Stimulated activated naive CD8-positive, alpha-beta T cell treated with anti-CD3 and anti-CD28 coated beads, Interleukin-15, amount 100 ng/mL, for 72 hours (primary cell): ENCODE results near the gene ADD2.
A peak's percentile ranks its signal among the peaks of the same experiment; 100 is the strongest.
"Not testable (repeated sequence)": the region's sequence is repeated elsewhere in the genome, so short reads cannot be mapped to it uniquely, and the experiment has no call there.

Experiments
- ATAC-seq: fragments of 150-1000 bp; cut with Tn5 transposase; 2 replicates; pipeline ENCODE4 v1.10.0; 2021; ENCODE audit warnings: mild to moderate bottlenecking, moderate library complexity
- DNase-seq, 2 donors: peaks; one replicate each; pipeline ENCODE4 v3.0.0; 2021 to 2022
- H3K27ac Mint-ChIP-seq, 2 donors: one replicate each; pipeline ENCODE4 v1.8.0; 2022; ENCODE audit warnings: mild to moderate bottlenecking in 2 of 2, mixed read lengths in 2 of 2, moderate library complexity in 2 of 2
- H3K27me3 Mint-ChIP-seq: one replicate; pipeline ENCODE4 v1.8.0; 2022; ENCODE audit warnings: mixed read lengths
- H3K4me1 Mint-ChIP-seq: one replicate; pipeline ENCODE4 v1.8.0; 2022; ENCODE audit warnings: mild to moderate bottlenecking, mixed read lengths
- H3K4me3 Mint-ChIP-seq, 2 donors: one replicate each; pipeline ENCODE4 v1.8.0; 2022; ENCODE audit warnings: mild to moderate bottlenecking in 2 of 2, mixed read lengths in 2 of 2, moderate library complexity in 1 of 2
- H3K9me3 Mint-ChIP-seq, 2 donors: one replicate each; pipeline ENCODE4 v1.8.0; 2022; ENCODE audit warnings: mixed read lengths in 2 of 2

ADD2 gene, protein sequence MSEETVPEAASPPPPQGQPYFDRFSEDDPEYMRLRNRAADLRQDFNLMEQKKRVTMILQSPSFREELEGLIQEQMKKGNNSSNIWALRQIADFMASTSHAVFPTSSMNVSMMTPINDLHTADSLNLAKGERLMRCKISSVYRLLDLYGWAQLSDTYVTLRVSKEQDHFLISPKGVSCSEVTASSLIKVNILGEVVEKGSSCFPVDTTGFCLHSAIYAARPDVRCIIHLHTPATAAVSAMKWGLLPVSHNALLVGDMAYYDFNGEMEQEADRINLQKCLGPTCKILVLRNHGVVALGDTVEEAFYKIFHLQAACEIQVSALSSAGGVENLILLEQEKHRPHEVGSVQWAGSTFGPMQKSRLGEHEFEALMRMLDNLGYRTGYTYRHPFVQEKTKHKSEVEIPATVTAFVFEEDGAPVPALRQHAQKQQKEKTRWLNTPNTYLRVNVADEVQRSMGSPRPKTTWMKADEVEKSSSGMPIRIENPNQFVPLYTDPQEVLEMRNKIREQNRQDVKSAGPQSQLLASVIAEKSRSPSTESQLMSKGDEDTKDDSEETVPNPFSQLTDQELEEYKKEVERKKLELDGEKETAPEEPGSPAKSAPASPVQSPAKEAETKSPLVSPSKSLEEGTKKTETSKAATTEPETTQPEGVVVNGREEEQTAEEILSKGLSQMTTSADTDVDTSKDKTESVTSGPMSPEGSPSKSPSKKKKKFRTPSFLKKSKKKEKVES

DNA sequence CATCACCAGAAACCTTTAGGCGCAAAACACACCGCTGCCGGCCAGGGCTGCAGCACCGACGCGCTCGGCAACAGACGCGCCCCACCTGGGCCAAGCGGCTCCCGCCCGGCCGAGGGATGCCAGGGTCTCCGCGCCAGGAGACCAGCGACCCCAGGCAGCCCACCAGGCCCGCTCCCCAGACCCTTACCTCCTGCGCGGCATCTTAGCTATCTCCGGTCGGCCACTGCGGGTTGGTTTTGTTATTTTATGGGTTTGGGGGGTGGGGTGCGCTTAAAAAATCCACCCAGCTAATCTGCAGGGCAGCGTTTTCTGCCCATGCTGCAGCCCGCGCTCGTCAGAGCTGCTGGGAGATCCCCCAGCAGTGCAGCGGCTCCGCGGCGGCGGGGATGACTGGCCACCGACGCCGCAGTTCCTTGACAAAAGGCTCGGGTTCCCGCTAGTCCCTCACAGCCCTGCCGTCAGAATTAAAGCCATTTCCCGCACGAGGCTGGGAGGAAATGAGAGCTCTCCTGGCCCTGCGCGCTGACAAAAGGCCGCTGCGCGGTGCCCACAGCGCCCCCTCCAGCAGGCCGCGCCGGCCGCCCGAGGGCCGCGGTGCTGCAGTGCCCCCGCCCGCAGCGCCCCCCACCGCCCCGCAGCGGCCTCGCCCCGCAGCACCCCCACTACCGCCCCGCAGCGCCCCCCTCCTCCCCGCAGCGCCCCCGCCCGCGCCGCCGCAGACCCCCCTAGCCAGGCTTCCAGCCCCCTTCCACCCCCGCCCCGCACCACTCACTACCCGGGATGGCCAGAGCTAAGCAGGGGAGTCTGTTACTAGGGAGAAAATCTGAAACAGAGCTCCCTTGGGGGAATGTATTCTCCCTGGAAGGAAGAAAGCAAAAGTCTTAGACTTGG is at the start of gene ADD2:
Gene ADD2, minus strand, starts transcription at position 502 of the 891 bp plus-strand sequence. CDS start 61,792 bp downstream, outside the sequence.
- peak; percentile 55 to 76 for DNase-seq

DNA sequence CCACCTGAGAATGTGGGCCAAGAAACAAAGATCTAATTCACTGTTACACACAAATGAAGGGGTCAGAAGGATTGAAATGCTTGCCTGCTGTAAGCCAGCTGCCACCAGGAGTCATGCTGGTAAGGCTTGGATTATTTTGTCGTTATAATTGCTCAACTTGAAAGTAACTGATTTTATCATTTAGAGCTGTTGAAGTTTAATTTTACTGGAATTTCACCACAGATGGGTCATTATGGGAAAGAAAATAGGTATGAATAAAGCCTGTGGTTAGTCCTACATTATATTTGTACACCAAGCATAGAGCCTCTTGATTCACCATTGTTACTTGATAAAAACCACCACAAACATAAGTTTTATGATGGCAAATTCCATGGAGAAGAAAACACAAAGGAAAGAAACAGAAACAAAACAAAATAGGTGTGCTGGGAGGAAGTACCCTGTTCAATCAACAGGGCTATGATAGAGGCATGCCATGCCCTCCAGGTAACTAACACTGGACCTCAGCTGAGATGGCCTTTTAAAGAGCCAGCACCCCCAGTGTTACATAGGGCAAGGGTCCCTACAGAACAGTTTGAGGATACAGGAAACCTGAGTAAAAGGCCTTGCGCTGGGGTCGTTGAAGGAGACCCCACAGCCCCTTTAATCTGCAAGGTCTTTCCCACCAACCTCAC is 49.4 kb upstream of the ADD2 start:
- Mint-ChIP-seq H3K9me3 (no peaks in the 10 kb centered on the region), H3K27me3 (no peaks in the 10 kb centered on the region), H3K4me3 (peak overlapping the region in 1 of 2 donors; percentile 19), H3K27ac (peak overlapping the region in 1 of 2 donors; percentile 63), H3K4me1 (peaks cover 9% of the 10 kb centered on the region)
- DNase-seq (no peak), ATAC-seq (peak; percentile 50)

More for the DNA sequence above, at the start of gene ADD2:
- ATAC-seq = peak; percentile 90
- peak within 1 kb of the TSS; percentile 67 to 98 for H3K27ac Mint-ChIP-seq
- H3K27me3 Mint-ChIP-seq = peaks cover 32% of the 10 kb centered on the region
- no peaks in the 10 kb centered on the region for H3K9me3 Mint-ChIP-seq
- H3K4me3 Mint-ChIP-seq = peak within 1 kb of the TSS; percentile 95 to 96
- peaks cover 17% of the 10 kb centered on the region for H3K4me1 Mint-ChIP-seq

DNA sequence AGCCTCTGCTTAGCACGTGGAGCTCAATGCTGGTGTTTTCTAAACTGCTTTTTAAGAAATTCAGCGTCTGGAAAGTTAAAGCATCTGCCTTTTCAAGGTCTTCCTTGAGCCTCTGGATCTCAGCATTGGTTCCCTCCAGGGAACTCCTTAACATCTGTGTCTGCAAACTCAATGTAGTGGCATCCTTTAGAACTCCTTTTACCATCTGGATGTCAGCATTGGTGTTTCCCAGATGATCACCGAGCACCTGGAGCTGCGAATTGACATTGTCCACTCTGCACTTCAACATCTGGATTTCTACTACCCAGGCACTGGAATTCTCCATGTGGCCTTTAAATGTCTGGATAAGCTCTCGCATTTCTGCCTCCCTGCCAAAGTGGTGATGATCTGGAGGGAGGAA is 48.7 kb upstream of the ADD2 start:
- no peak overlapping the region for H3K4me3 Mint-ChIP-seq
- DNase-seq = no peak
- H3K27me3 Mint-ChIP-seq = no peaks in the 10 kb centered on the region
- H3K4me1 Mint-ChIP-seq = peaks cover 6% of the 10 kb centered on the region
- no peaks in the 10 kb centered on the region for H3K9me3 Mint-ChIP-seq
- peak overlapping the region in 1 of 2 donors; percentile 63 for H3K27ac Mint-ChIP-seq
- no peak for ATAC-seq

DNA sequence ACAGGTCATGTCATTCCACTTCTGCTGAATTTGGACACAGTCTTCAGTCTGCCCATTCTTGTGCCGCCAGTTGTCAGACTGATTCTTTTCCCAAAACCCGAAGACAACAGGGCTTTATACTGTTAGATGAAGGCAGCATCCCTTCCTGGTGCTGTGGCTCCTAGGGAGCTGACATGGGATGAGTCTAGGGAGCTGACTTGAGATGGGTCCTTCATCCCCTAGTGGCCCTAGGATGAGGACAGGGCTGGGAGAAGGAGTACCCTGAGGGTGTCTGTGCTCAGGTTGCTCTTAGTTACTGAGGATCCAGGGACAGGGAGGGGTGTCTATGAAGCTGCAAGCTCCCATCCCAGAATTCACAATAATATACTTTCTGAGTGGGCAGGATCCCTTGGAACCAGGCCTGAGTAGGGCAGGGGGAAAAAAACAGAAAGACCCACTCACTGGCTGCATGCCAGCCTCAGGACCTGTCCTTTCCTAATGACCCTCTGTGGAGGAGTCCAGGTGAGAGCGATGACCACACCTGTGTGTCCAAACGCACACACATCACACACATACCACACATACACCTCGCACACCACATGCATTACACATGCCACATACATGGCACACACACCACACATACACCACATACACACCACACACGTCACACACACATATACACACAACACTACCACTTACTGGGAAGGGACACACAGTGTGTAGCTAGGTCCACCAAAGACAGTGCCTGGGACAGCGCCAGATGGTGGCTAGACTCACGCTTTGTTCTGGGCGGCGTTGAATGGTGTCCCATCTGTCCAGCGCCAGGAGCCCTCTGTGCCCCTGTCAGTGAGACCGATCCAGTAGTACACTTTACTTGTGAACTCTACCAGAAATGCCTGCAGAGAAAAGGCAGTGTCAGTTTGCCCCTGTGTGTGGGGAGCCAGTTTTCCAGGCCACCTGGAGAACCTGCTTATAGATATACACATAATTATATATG is 41.3 kb upstream of the ADD2 start:
- H3K27me3 Mint-ChIP-seq = no peaks in the 10 kb centered on the region
- no peaks in the 10 kb centered on the region for H3K9me3 Mint-ChIP-seq
- H3K27ac Mint-ChIP-seq = peak overlapping the region in 1 of 2 donors; percentile 42
- ATAC-seq (no peak), DNase-seq (no peak)
- H3K4me3 Mint-ChIP-seq = no peak overlapping the region
- no peaks in the 10 kb centered on the region for H3K4me1 Mint-ChIP-seq

DNA sequence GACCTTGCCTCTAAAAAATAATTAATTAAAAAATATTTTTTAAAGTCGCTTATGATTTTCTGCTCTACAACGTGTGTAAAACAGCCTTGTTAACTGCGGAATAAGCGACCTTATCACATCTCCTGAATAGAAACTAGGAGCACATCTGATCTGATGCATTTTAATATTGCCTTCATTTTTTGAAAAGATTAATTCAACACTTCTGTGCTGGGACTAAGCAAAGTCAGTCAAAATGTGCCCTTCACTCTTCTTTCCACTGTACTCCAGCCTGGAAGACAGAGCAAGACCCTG is 39.8 kb upstream of the ADD2 start:
- Mint-ChIP-seq H3K9me3 (no peaks in the 10 kb centered on the region), H3K27me3 (no peaks in the 10 kb centered on the region), H3K4me3 (no peak overlapping the region), H3K4me1 (no peaks in the 10 kb centered on the region), H3K27ac (no peak overlapping the region)
- DNase-seq (no peak), ATAC-seq (no peak)

DNA sequence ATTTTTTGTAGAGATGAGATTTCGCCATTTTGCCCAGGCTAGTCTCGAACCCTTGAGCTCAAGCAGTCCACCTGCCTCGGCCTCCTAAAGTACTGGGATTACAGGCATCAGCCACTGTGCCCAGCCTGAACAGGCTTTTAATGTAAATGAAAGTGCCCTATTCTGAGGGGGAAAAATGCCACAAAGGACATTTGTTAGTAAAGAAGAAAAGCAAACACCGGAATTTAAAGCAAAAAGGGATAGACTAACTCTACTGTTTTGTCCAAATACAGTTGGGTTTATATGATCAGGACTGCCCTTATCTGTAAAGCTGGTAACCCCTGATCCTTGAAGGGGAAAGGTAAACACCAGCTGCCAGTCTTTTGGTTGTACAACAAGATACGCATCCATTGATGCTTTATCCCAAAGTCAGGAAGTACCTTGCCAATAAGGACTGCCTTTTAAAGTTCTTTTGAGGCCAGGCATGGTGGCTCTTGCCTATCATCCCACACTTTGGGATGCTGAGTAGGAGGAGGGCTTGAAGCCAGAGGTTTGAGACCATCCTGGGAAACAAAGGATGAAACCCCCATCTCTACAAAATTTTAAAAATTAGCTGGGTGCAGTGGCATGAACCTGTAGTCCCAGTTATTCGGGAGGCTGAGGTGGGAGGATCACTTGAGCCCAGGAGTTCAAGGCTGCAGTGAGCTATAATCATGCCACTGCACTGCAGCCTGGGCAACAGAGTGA is 39.3 kb upstream of the ADD2 start:
- DNase-seq = no peak
- Mint-ChIP-seq H3K9me3 (no peaks in the 10 kb centered on the region), H3K4me1 (no peaks in the 10 kb centered on the region), H3K4me3 (no peak overlapping the region), H3K27me3 (no peaks in the 10 kb centered on the region), H3K27ac (no peak overlapping the region)
- ATAC-seq = no peak

DNA sequence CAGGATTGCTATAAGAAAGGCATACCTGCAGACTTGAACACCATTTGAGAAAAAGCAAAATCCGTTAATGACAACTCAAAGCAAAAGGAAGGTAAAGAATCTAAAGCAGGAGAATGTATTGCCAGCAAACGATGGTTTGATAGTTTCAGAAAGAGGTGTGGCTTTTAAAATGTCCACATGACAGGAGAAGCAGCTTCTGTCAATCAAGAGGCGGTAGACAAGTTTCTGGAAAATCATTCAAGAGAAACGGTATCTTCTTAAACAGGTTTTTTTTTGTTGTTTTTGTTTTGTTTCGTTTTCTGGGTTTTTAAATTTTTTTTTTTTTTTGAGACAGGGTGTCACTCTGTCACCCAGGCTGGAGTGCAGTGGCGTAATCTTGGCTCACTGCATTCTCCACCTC is 38.6 kb upstream of the ADD2 start:
- ATAC-seq = no peak
- H3K9me3 Mint-ChIP-seq = no peaks in the 10 kb centered on the region
- H3K4me3 Mint-ChIP-seq = no peak overlapping the region
- H3K27me3 Mint-ChIP-seq = peaks cover 3% of the 10 kb centered on the region
- H3K27ac Mint-ChIP-seq = no peak overlapping the region
- no peaks in the 10 kb centered on the region for H3K4me1 Mint-ChIP-seq
- DNase-seq = no peak

DNA sequence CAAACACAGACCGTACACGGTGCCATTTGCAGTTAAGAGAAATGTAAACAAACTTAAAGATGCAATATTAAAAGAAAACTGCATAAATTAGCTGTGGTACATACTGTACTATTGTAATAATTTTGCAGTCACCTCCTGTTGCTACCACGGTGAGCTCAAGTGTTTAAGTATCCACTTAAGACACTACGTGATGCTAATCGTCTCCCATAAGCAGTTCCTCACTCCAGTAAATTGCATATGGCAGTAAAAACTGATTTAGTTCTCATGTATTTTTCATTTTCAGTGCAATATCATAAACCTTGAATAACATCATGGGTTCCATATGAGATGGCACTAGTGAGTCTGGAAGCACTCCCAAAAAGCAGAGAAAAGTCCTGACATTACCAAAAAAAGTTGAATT is 38.0 kb upstream of the ADD2 start:
- DNase-seq (no peak), ATAC-seq (no peak)
- H3K27me3 Mint-ChIP-seq = peaks cover 7% of the 10 kb centered on the region
- H3K9me3 Mint-ChIP-seq = no peaks in the 10 kb centered on the region
- no peak overlapping the region for H3K4me3 Mint-ChIP-seq
- no peaks in the 10 kb centered on the region for H3K4me1 Mint-ChIP-seq
- no peak overlapping the region for H3K27ac Mint-ChIP-seq

DNA sequence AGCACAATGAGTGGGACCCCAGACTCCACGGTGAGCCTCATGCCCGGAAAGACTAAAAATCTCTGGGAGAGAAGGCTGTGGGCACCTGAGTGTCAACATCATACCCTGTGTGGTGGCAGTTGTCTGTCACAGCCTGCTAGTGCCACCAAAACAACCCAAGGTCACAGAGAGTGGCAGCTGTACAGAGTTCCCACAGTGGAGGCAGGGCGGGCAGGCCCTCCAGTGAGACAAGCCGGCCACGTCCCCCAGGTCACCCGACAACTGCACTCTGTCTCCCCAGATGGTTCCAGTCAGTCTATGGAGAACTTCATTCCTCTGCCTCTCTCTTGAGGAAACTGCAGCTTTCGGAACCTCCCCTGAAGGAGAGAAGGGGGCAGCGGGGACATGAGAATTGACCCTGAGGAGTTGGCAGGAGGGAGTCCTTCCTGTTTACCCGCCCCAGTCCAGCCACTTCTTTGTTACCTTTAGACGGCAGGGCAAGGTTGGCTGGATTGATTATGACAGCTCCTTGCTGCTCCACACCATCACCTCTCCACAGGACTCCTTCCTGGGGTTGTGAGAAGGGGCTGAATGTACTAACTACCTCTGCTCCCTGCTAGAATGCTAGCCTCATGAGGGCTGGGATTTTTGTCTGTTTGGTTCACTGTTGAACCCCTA is 33.7 kb upstream of the ADD2 start:
- Mint-ChIP-seq H3K27me3 (peaks cover 17% of the 10 kb centered on the region), H3K4me3 (no peak overlapping the region), H3K9me3 (peaks cover 9 to 12% of the 10 kb centered on the region in 2 donors), H3K4me1 (no peaks in the 10 kb centered on the region), H3K27ac (no peak overlapping the region)
- DNase-seq = no peak
- no peak for ATAC-seq

DNA sequence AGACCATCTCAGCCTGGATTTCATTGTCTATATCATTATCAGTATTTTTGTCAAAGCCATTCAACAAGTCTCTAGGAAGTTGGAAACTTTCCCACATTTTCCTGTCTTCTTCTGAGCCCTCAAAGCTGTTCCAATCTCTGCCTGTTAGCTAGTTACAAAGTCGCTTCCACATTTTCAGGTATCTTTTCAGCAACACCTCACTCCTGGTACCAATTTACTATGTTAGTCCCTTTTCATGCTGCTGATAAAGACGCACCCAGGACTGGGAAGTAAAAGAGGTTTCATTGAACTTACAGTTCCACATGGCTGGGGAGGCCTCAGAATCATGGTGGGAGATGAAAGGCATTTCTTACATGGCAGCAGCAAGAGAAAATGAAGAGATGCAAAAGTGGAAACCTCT is 31.7 kb upstream of the ADD2 start:
- Mint-ChIP-seq H3K4me1 (peaks cover 11% of the 10 kb centered on the region), H3K4me3 (no peak overlapping the region), H3K27me3 (peaks cover 17% of the 10 kb centered on the region), H3K9me3 (peaks cover 9 to 12% of the 10 kb centered on the region in 2 donors), H3K27ac (no peak overlapping the region)
- no peak for DNase-seq
- no peak for ATAC-seq

DNA sequence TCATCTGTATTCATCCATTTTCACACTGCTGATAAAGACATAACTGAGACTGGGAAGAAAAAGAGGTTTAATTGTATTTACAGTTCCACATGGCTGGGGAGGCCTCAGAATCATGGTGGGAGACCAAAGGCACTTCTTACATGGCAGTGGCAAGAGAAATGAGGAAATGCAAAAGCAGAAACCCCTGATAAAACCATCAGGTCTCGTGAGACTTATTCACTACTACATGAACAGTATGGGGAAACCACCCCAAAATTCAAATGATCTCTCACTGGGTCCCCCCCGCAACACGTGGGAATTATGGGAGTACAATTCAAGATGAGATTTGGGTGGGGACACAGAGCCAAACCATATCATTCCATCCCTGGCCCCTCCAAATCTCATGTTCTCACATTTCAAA is 30.0 kb upstream of the ADD2 start:
- DNase-seq, H3K27ac Mint-ChIP-seq, H3K4me3 Mint-ChIP-seq, ATAC-seq: not testable (repeated sequence)
- Mint-ChIP-seq H3K9me3 (peaks cover 9 to 12% of the 10 kb centered on the region in 2 donors), H3K4me1 (peaks cover 11% of the 10 kb centered on the region), H3K27me3 (peaks cover 24% of the 10 kb centered on the region)

DNA sequence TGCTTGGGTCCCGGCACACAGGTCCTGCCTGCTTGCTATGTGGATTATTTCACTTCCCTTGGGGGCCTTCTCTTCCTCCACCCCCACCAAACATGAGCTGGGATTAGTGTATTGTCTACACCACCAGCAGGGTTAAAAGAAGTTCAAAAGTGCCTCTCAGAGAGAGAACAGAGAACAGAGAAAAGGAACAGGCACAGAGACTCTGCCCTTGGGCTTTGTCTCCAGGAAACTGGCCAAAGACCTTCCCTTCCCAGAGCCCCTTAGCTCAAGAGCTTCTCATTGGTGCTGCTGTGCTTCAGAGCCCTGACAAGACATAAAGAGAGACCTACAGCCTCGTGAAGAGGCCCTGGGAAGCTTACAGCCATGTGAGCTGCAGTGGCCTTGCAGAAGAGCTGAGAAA is 29.5 kb upstream of the ADD2 start:
- H3K4me1 Mint-ChIP-seq = peaks cover 11% of the 10 kb centered on the region
- no peak overlapping the region for H3K4me3 Mint-ChIP-seq
- DNase-seq = no peak
- peaks cover 24% of the 10 kb centered on the region for H3K27me3 Mint-ChIP-seq
- no peak for ATAC-seq
- H3K9me3 Mint-ChIP-seq = peaks cover 9 to 12% of the 10 kb centered on the region in 2 donors
- no peak overlapping the region for H3K27ac Mint-ChIP-seq

DNA sequence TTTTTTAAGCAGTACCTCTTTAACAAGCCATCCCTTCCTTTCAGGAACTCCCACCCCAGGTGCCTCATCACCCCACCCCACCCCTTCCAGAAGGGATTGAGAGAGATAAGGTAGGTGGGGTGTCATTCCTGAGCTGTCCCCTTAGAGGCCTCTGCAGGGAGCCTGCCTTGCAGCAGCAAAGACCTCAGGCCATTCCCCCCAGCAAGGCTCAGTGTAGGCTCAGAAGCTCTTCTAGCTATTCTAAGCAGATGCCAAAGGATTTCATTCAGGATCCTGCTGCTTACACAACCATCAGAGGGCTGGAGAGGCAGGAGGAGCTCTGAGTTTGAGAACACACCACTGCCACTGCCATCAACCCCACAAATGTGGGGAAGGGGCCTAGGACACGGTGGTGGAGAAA is 28.3 kb upstream of the ADD2 start:
- ATAC-seq = no peak
- peaks cover 9 to 12% of the 10 kb centered on the region in 2 donors for H3K9me3 Mint-ChIP-seq
- DNase-seq = no peak
- peaks cover 28% of the 10 kb centered on the region for H3K27me3 Mint-ChIP-seq
- peaks cover 11% of the 10 kb centered on the region for H3K4me1 Mint-ChIP-seq
- H3K27ac Mint-ChIP-seq = no peak overlapping the region
- no peak overlapping the region for H3K4me3 Mint-ChIP-seq
